Heart left ventricle (tissue), 16 donors: Measurements from ENCODE around the gene IGDCC3. TPM values are rescaled to one million over a fixed set of nuclear protein-coding genes. Genes with fewer than 3 reads are reported as not detected.
"Not testable (repeated sequence)": the region's sequence is repeated elsewhere in the genome, so short reads cannot be mapped to it uniquely, and the experiment has no call there.

Experiments used
- ATAC-seq, 4 donors: fragments of 200-7000 bp; cut with Tn5 transposase; one replicate each; pipeline ENCODE4 v1.9.1; 2020 to 2022; ENCODE audit warnings: moderate library complexity in 4 of 4, mild to moderate bottlenecking in 3 of 4, moderate number of reproducible peaks in 1 of 4
- DNase-seq, 5 donors: peaks; one replicate each; pipeline ENCODE4 v3.0.0-alpha.2; 2020
- H3K27ac ChIP-seq, 12 donors: fragments of 200-600 bp; sonication (generic) in 4 of 12; one replicate each; pipeline versions ENCODE4 v1.5.0 to v1.8.0; 2016 to 2022; ENCODE audit warnings: mild to moderate bottlenecking in 2 of 12
- H3K27me3 ChIP-seq, 9 donors: fragments of 200-600 bp; sonication (generic) in 2 of 9; one replicate each; pipeline versions ENCODE4 v1.5.1 to v1.8.0; 2016 to 2022; ENCODE audit warnings: mild to moderate bottlenecking in 3 of 9
- H3K36me3 ChIP-seq, 9 donors: fragments of 200-600 bp; sonication (generic) in 2 of 9; one replicate each; pipeline versions ENCODE4 v1.5.0 to v1.8.0; 2018 to 2022; ENCODE audit warnings: mild to moderate bottlenecking in 2 of 9
- H3K4me1 ChIP-seq, 12 donors: fragments of 200-600 bp; sonication (generic) in 4 of 12; one replicate each; pipeline versions ENCODE4 v1.5.0 to v1.8.0; 2016 to 2022; ENCODE audit warnings: mild to moderate bottlenecking in 3 of 12
- H3K4me3 ChIP-seq, 12 donors: fragments of 200-600 bp; sonication (generic) in 4 of 12; one replicate each; pipeline versions ENCODE4 v1.5.0 to v1.8.0; 2017 to 2022; ENCODE audit warnings: mild to moderate bottlenecking in 9 of 12, moderate library complexity in 4 of 12
- H3K9me3 ChIP-seq, 12 donors: fragments of 200-600 bp; sonication (generic) in 4 of 12; one replicate each; pipeline versions ENCODE4 v1.5.0 to v1.8.0; 2016 to 2022; ENCODE audit warnings: mild to moderate bottlenecking in 1 of 12
- POLR2A ChIP-seq, 2 donors: fragments of 450-650 bp; IDR thresholded peaks; one replicate each; pipeline ENCODE4 v1.6.1; 2017; ENCODE audit warnings: antibody characterized with exemption in 2 of 2, mild to moderate bottlenecking in 2 of 2, moderate library complexity in 2 of 2
- WGBS, 4 donors: extraction: QIAGEN DNeasy Blood & Tissue Kit in 2 of 4; methylation state at CpG; one replicate each; pipeline versions ENCODE4 v1.1.5 to v1.1.7; 2013 to 2018; 5-methylcytosine and 5-hydroxymethylcytosine counted together
- intact Hi-C, 10 donors: fragments of 100-400 bp; cut with DNase I; formaldehyde crosslinking; loops; one replicate each; pipeline versions ENCODE4 v1.11.1 to v1.14.2; 2022
- polyA plus RNA-seq, 2 donors: library from polyadenylated mRNA; stranded (reverse); fragments of 200-250 nt; gene quantifications; one replicate each; pipeline ENCODE4 v1.2.3, GENCODE V29; 2013
- total RNA-seq, 9 donors: library from RNA; depleted of rRNA in 2 of 9; stranded (reverse); fragments of >200 nt in 2 of 9; fragmentation: NEBNext Ultra II Directional in 3 of 9; extraction: Animal tissue kit (Norgen Biotek cat#: 25700) in 3 of 9; gene quantifications; one replicate each; pipeline versions ENCODE4 v1.1.0 to v1.2.4, GENCODE V29; 2016 to 2023
- TF ChIP-seq, protein P1 (sequence below), 12 donors: fragments of 200-600 bp; sonication (generic) in 4 of 12; IDR thresholded peaks; one replicate each; pipeline versions ENCODE4 v1.5.0 to v1.8.0; 2018 to 2022; ENCODE audit warnings: antibody characterized with exemption in 12 of 12, mild to moderate bottlenecking in 5 of 12
- donor health status: ischemic (EF 13 %, LVEDD 7.1; RV severe dilation, severe dysfunction).
- donor health status: healthy with polysubstance abuse.
- donor health status: DM: no; HTN: yes; CAD: no.
- donor health status: DM: no; HTN: no; CAD: no.
- donor health status: ischemic (EF 25% LVEDD 6.9; RV normal size, moderate dysfunction).
- donor health status: ischemic (EF 25% LVEDD 5.7; RV mildly dilated, moderate dysfunction).
- donor health status: healthy.
- donor health status: DM: yes; HTN: yes; CAD: no.
- donor health status: ischemic (EF 35%, LVEDD 5.7; RV mildly dilated, moderate dysfunction).
- donor health status: nonischemic (EF 11% LVEDD 7.7; RV severe dilation, severe dysfunction).
- donor health status: DM: yes; HTN: yes; CAD: no.
- donor health status: PGD.
- donor health status: ischemic (EF 29% LVEDD 5.4; RV normal size, mild dysfunction).
- donor health status: nonischemic (EF 23%, LVEDD 6.1; RV moderate dilation, normal function).

Gene IGDCC3
- total and polyA plus RNA-seq, 11 donors: 0.07 to 0.33 (median 0.16) TPM; not detected in 7

DNA sequence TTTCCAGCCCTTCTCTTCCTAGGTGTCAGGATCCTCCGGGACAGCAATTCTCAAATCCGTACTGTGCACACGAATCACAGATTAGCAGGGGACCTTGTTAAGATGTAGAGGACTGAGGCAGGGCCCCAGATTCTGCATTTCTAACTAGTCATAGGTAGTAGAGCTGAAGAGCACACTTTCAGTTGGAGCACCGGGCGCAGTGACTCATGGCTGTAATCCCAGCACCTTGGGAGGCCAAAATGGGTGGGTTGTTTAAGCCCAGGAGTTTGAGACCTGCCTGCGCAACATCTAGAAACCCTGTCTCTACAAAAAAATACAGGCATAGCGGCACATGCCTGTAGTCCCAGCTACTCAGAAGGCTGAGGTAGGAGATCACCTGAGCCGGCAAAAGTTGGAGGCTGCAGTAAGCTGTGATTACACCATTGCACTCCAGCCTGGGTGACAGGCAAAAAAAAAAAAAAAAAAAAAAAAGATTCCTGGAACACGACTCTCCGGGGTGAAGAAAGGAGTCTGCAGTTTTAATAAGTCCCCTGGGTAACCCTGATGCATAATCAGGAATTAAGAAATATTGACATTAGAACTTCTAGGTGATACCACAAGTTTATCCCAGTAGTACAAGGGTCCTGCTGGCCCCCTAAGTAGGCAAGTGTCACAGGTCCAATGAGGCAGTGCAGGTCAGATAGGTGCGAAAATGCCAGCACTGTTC lies 21.4 kb upstream of the IGDCC3 start:
- intact Hi-C loops: loop anchor here in 1 of 10 donors (10.0 kb wide), 1 partner anchor 194 kb away; no protein-coding TSS in a partner anchor
- DNase-seq (no peak), ATAC-seq (no peak)
- no peaks in the 10 kb centered on the region for H3K36me3 ChIP-seq
- H3K4me1 ChIP-seq: peaks cover 0 to 31% (median 4%) of the 10 kb centered on the region in 12 donors
- H3K4me3 ChIP-seq: no peak overlapping the region
- H3K27ac ChIP-seq: no peak overlapping the region
- H3K27me3 ChIP-seq: peaks cover 7 to 42% (median 29%) of the 10 kb centered on the region in 9 donors
- H3K9me3 ChIP-seq: no peaks in the 10 kb centered on the region
- WGBS, 4 donors: 87 to 91% (median 89%) methylated on average over 11 of the region's 11 CpGs
- TF ChIP-seq POLR2A (IDR thresholded peaks at IDR 0.05): no peak
- TF ChIP-seq, protein P1, sequence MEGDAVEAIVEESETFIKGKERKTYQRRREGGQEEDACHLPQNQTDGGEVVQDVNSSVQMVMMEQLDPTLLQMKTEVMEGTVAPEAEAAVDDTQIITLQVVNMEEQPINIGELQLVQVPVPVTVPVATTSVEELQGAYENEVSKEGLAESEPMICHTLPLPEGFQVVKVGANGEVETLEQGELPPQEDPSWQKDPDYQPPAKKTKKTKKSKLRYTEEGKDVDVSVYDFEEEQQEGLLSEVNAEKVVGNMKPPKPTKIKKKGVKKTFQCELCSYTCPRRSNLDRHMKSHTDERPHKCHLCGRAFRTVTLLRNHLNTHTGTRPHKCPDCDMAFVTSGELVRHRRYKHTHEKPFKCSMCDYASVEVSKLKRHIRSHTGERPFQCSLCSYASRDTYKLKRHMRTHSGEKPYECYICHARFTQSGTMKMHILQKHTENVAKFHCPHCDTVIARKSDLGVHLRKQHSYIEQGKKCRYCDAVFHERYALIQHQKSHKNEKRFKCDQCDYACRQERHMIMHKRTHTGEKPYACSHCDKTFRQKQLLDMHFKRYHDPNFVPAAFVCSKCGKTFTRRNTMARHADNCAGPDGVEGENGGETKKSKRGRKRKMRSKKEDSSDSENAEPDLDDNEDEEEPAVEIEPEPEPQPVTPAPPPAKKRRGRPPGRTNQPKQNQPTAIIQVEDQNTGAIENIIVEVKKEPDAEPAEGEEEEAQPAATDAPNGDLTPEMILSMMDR (IDR thresholded peaks at IDR 0.05): no peak

DNA sequence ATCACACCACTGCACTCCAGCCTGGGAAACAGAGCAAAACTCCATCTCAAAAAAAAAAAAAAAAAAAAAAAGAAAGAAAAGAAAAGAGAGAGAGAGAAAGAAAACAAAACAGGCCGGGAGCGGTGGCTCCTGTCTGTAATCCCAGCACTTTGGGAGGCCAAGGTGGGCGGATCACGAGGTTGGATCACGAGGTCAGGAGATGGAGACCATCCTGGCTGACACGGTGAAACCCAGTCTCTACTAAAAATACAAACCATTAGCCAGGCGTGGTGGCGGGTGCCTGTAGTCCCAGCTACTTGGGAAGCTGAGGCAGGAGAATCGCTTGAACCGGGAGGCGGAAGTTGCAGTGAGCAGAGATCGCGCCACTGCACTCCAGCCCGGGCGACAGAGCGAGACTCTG lies 20.7 kb upstream of the IGDCC3 start:
- not testable (repeated sequence) for ATAC-seq, DNase-seq, H3K27ac ChIP-seq, H3K36me3 ChIP-seq, H3K9me3 ChIP-seq, H3K4me3 ChIP-seq
- Histone ChIP-seq H3K27me3 (peaks cover 7 to 44% (median 29%) of the 10 kb centered on the region in 9 donors), H3K4me1 (peaks cover 0 to 31% (median 4%) of the 10 kb centered on the region in 12 donors)
- 94 to 96% (median 95%) methylated on average over 16 of the region's 16 CpGs for WGBS, 4 donors
- intact Hi-C loops: loop anchor here in 1 of 10 donors (10.0 kb wide), 1 partner anchor 194 kb away; no protein-coding TSS in a partner anchor

DNA sequence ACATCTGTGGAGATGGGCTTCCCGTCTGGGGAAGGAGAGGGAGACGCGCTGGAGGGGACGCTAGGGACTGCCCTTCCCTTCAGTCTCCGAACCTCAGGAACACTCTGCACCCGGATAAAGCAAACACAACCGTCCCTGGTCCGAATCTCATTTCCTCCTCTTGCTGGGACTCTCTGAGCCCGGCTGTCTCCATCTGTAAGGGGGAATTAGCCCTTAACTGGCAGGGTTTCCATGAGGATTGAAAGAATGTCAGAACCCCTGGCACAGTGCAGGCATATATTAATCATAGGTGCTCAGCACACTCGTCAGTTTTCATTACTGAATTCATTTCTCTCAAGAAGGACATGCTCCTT lies 19.1 kb upstream of the IGDCC3 start:
- 28 to 37% (median 34%) methylated on average over 10 of the region's 10 CpGs for WGBS, 4 donors
- Histone ChIP-seq H3K36me3 (no peaks in the 10 kb centered on the region), H3K4me1 (peaks cover 0 to 38% (median 4%) of the 10 kb centered on the region in 12 donors), H3K4me3 (no peak overlapping the region), H3K27me3 (peaks cover 7 to 44% (median 29%) of the 10 kb centered on the region in 9 donors), H3K9me3 (no peaks in the 10 kb centered on the region), H3K27ac (no peak overlapping the region)
- ATAC-seq (no peak), DNase-seq (no peak)
- intact Hi-C loops: loop anchor here in 1 of 10 donors (10.0 kb wide), 1 partner anchor 192 kb away; no protein-coding TSS in a partner anchor
- TF ChIP-seq, protein P1 (IDR thresholded peaks at IDR 0.05): no peak
- no peak for TF ChIP-seq POLR2A (IDR thresholded peaks at IDR 0.05)

DNA sequence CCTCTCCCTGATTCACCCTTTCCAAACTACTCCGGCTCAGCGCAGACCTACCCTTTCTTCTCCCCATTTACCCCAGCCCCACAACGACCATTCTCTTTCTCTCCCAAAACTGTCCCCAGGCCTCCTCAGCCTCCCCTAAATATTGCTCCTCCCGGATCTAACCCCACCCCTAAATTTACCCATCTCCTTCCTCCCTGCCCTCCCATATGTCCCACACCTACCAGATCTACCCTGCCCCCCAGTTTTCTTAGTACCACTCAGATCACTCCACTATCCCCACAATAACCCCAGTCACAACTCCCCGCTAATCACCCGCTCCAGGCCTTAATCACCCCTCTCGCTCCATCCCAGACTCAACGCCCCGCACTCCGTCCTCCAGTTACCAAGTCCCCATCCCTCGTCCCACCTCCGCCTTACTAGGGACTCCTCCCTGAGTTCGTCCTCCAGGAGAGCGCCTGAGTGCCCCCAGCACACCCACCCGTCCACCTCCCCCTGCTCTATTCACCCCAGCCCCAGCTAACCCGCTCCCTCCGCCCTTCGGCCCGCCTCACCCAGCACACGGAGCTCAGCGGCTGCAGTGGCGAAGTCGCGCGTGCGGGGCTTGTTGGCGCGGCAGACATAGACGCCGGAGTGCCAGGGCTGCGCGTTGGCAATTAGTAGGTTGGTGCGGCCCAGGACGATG lies 18.6 kb upstream of the IGDCC3 start:
- Histone ChIP-seq H3K27me3 (peaks cover 7 to 44% (median 29%) of the 10 kb centered on the region in 9 donors), H3K27ac (no peak overlapping the region), H3K4me1 (peaks cover 0 to 33% (median 4%) of the 10 kb centered on the region in 12 donors), H3K4me3 (no peak overlapping the region), H3K36me3 (no peaks in the 10 kb centered on the region), H3K9me3 (no peaks in the 10 kb centered on the region)
- WGBS, 4 donors: 26 to 43% (median 31%) methylated on average over 31 to 34 of the region's 34 CpGs
- ATAC-seq (no peak), DNase-seq (no peak)
- no peak for TF ChIP-seq POLR2A (IDR thresholded peaks at IDR 0.05)
- TF ChIP-seq, protein P1 (IDR thresholded peaks at IDR 0.05): no peak
- intact Hi-C loops: loop anchor here in 1 of 10 donors (10.0 kb wide), 1 partner anchor 192 kb away; no protein-coding TSS in a partner anchor
